Islet precursor cell (in vitro differentiated cells): ENCODE data around the gene TECR.
A peak's percentile ranks its signal among the peaks of the same experiment; 100 is the strongest.
"Not testable (repeated sequence)": the region's sequence is repeated elsewhere in the genome, so short reads cannot be mapped to it uniquely, and the experiment has no call there.

Experiments
- DNase-seq: peaks from one replicate; pipeline ENCODE4 v3.0.0-alpha.2; 2018

Gene TECR

GRCh38 chr19:14562660-14563589 is 33.5 kb downstream of the TECR start:
- DNase-seq, result no peak

- no peak for DNase-seq
Measured at GRCh38 chr19:14563590-14563926, 34.2 kb downstream of the TECR start.

- peak; percentile 86 for DNase-seq
Measured at GRCh38 chr19:14563989-14564651, 34.7 kb downstream of the TECR start.

- not testable (repeated sequence) for DNase-seq
Measured at GRCh38 chr19:14564652-14565297, 35.4 kb downstream of the TECR start.

GRCh38 chr19:14565298-14565679 is 35.9 kb downstream of the TECR start:
- no peak for DNase-seq

GRCh38 chr19:14565765-14566711 is 36.6 kb downstream of the TECR start:
- no peak for DNase-seq

GRCh38 chr19:14566712-14567077 is 37.3 kb downstream of the TECR start:
- DNase-seq, result no peak

GRCh38 chr19:14567079-14567478 is 37.7 kb downstream of the TECR start:
- DNase-seq, result no peak

- no peak for DNase-seq
Measured at GRCh38 chr19:14570864-14571527, 41.6 kb downstream of the TECR start.

- peak; percentile 97 for DNase-seq
Measured at GRCh38 chr19:14571695-14572490, 42.5 kb downstream of the TECR start, which contains the start of gene NDUFB7. Gene NDUFB7, minus strand, starts transcription at chr19:14572066. Its CDS starts 66 bp downstream, at chr19:14572000.

GRCh38 chr19:14575428-14575980 is 46.1 kb downstream of the TECR start:
- DNase-seq, result no peak

GRCh38 chr19:14576363-14576762 is 47.0 kb downstream of the TECR start:
- DNase-seq, result no peak

GRCh38 chr19:14577264-14577663 is 47.9 kb downstream of the TECR start:
- no peak for DNase-seq

GRCh38 chr19:14577885-14578427 is 48.6 kb downstream of the TECR start:
- DNase-seq, result peak; percentile 60

GRCh38 chr19:14580623-14581237 is 51.3 kb downstream of the TECR start:
- DNase-seq, result no peak

- no peak for DNase-seq
Measured at GRCh38 chr19:14582894-14583340, 53.5 kb downstream of the TECR start, which contains the start of gene CLEC17A. Gene CLEC17A, plus strand, starts transcription at chr19:14583084. Its CDS starts 77 bp downstream, at chr19:14583161.

- DNase-seq, result not testable (repeated sequence)
Measured at GRCh38 chr19:14584372-14584771, 55.0 kb downstream of the TECR start.

GRCh38 chr19:14585187-14585586 is 55.8 kb downstream of the TECR start:
- not testable (repeated sequence) for DNase-seq

GRCh38 chr19:14589433-14589832 is 60.0 kb downstream of the TECR start:
- DNase-seq, result not testable (repeated sequence)

- DNase-seq, result no peak
Measured at GRCh38 chr19:14595558-14595957, 66.2 kb downstream of the TECR start.
